K562 (cell line): ENCODE results near the gene GABRB1. TPM values are rescaled to one million over a fixed set of nuclear protein-coding genes. Genes with fewer than 3 reads are reported as not detected.

ENCODE experiments used
- ATAC-seq: fragments of 200-7000 bp; cut with Tn5 transposase; 3 replicates; pipeline ENCODE4 v1.9.1; 2020; ENCODE audit warnings: moderate library complexity
- BruUV-seq: library from RNA; stranded (reverse); fragments of 400-500 nt; replicated peaks from 2 replicates; lab custom pipeline; 2021; lab: Mats Ljungman, UMichigan
- CTCF ChIA-PET: fragments of 300-600 bp; formaldehyde crosslinking; extraction: SDS; loops from one replicate; lab custom pipeline; 2021; ENCODE audit warnings: low intra/inter-chr PET ratio; lab: Yijun Ruan, JAX
- POLR2A ChIA-PET: fragments of 300-600, 350-650 bp; sonication (Branson Sonifier 250); formaldehyde crosslinking; extraction: SDS; loops from one replicate; lab custom pipeline; 2021; ENCODE audit warnings: antibody characterized with exemption, inconsistent platforms; lab: Yijun Ruan, JAX
- DNase-seq, 4 experiments: peaks; one replicate each; pipeline versions ENCODE4 v3.0.0 to v3.0.0-alpha.2; 2011 to 2018; ENCODE audit warnings: low spot score in 3 of 4, mixed read lengths in 3 of 4; ENCODE audit errors: extremely low read depth in 1 of 4
- FAIRE-seq: peaks from 2 replicates; lab custom pipeline; 2011; peaks lifted over from hg19 to GRCh38; lab: Jason Lieb, UNC
- H2AFZ ChIP-seq: 2 replicates; pipeline ENCODE4 v1.6.0; 2011; ENCODE audit warnings: low read depth, low read length, control low read depth, inconsistent platforms
- H3K27ac ChIP-seq: fragments of 200-600 bp; 3 replicates; pipeline ENCODE4 v1.8.0; 2011; ENCODE audit warnings: low read depth, mild to moderate bottlenecking, control low read depth, inconsistent platforms, low read length, moderate library complexity, mixed read lengths; ENCODE audit errors: extremely low read depth
- H3K27me3 ChIP-seq, 2 experiments: fragments of 300-600 bp in 1 of 2; 2 replicates in 1 of 2; 3 replicates in 1 of 2; pipeline versions ENCODE4 v1.6.0 to v1.8.0; 2011; ENCODE audit warnings: inconsistent platforms in 2 of 2, low read length in 2 of 2, mild to moderate bottlenecking in 1 of 2, mixed read lengths in 1 of 2, moderate library complexity in 1 of 2; ENCODE audit not compliant: control insufficient read depth in 2 of 2, insufficient read depth in 2 of 2
- H3K36me3 ChIP-seq: fragments of 300-600 bp; 3 replicates; pipeline ENCODE4 v1.8.0; 2011; ENCODE audit warnings: mild to moderate bottlenecking, low read length, inconsistent platforms; ENCODE audit not compliant: control insufficient read depth, insufficient read depth
- H3K4me1 ChIP-seq, 2 experiments: fragments of 200-600 bp in 1 of 2; replicated peaks in 1 of 2; 2 replicates in 1 of 2; 3 replicates in 1 of 2; pipeline versions ENCODE4 v1.5.1 to v1.8.0; 2011; ENCODE audit warnings: inconsistent platforms in 2 of 2, low read length in 2 of 2, mild to moderate bottlenecking in 1 of 2, mixed read lengths in 1 of 2, moderate library complexity in 1 of 2; ENCODE audit not compliant: control insufficient read depth in 2 of 2, insufficient read depth in 2 of 2
- H3K4me2 ChIP-seq: 2 replicates; pipeline ENCODE4 v1.6.1; 2011; ENCODE audit warnings: low read length, control low read depth, inconsistent platforms, mixed read lengths; ENCODE audit not compliant: insufficient read depth
- H3K4me3 ChIP-seq: fragments of 200-600 bp; sonication (generic), shearing (Covaris generic); 2 replicates; pipeline ENCODE4 v1.5.1; 2016; ENCODE audit warnings: control low read depth, inconsistent platforms
- H3K79me2 ChIP-seq: fragments of 200-600 bp; 3 replicates; pipeline ENCODE4 v1.8.0; 2011; ENCODE audit warnings: low read length, inconsistent platforms; ENCODE audit not compliant: control insufficient read depth, insufficient read depth
- H3K9ac ChIP-seq, 2 experiments: 2 replicates each; pipeline versions ENCODE4 v1.6.0 to v1.6.1; 2011; ENCODE audit warnings: low read depth in 2 of 2, low read length in 2 of 2, control low read depth in 1 of 2, inconsistent platforms in 1 of 2, mild to moderate bottlenecking in 1 of 2, mixed read lengths in 1 of 2; ENCODE audit not compliant: insufficient read depth in 1 of 2
- H3K9me1 ChIP-seq: one replicate; pipeline ENCODE4 v1.6.0; 2011; ENCODE audit warnings: inconsistent platforms, mild to moderate bottlenecking, low read length, moderate library complexity; ENCODE audit not compliant: control insufficient read depth, insufficient read depth
- H3K9me3 ChIP-seq: replicated peaks from 2 replicates; pipeline ENCODE4 v1.5.1; 2011; ENCODE audit warnings: low read depth, low read length, inconsistent platforms; ENCODE audit not compliant: control insufficient read depth, insufficient read depth
- H4K20me1 ChIP-seq: replicated peaks from 2 replicates; pipeline ENCODE4 v1.6.1; 2011; ENCODE audit warnings: low read length, inconsistent platforms, mixed read lengths; ENCODE audit not compliant: control insufficient read depth, insufficient read depth
- HMG20B ChIP-seq: fragments of 250-450 bp; sonication (Bioruptor Pico); IDR thresholded peaks from 2 replicates; pipeline ENCODE4 v1.5.0; 2021; ENCODE audit warnings: mild to moderate bottlenecking
- HNRNPK ChIP-seq: fragments of 200-400 bp; formaldehyde crosslinking; IDR thresholded peaks from one replicate; pipeline ENCODE4 v1.6.1; 2018; ENCODE audit warnings: mild to moderate bottlenecking, low read depth, low read length; ENCODE audit not compliant: poor library complexity, severe bottlenecking
- HOXB6 ChIP-seq: fragments of 250-450 bp; sonication (Bioruptor Pico); IDR thresholded peaks from 2 replicates; pipeline ENCODE4 v1.5.1; 2022; ENCODE audit warnings: mild to moderate bottlenecking, borderline replicate concordance
- SETDB1 ChIP-seq: IDR thresholded peaks from one replicate; pipeline ENCODE4 v1.6.1; 2012; ENCODE audit warnings: low read length, control low read depth, inconsistent platforms
- XRCC4 ChIP-seq: IDR thresholded peaks from one replicate; pipeline ENCODE4 v1.6.1; 2011; ENCODE audit not compliant: insufficient read depth, insufficient read length; ENCODE audit errors: extremely low read depth
- YY1 ChIP-seq, 3 experiments: IDR thresholded peaks; 2 replicates each; pipeline ENCODE4 v1.6.1; 2011; ENCODE audit warnings: low read length in 2 of 3, mild to moderate bottlenecking in 2 of 3, moderate library complexity in 2 of 3, borderline replicate concordance in 1 of 3, control low read depth in 1 of 3, low read depth in 1 of 3; ENCODE audit not compliant: insufficient read depth in 3 of 3, insufficient replicate concordance in 2 of 3, control insufficient read depth in 1 of 3, insufficient read length in 1 of 3; ENCODE audit errors: extremely low read depth in 1 of 3
- ZBTB11 ChIP-seq, 3 experiments: fragments of 200-800 bp in 1 of 3; fragments of 250-450 bp in 1 of 3; fragments of 450-650 bp in 1 of 3; sonication (Bioruptor Pico) in 1 of 3; sonication (Bioruptor generic) in 1 of 3; formaldehyde crosslinking in 1 of 3; IDR thresholded peaks; 2 replicates each; pipeline versions ENCODE4 v1.6.1 to v1.8.0; 2016 to 2022; ENCODE audit warnings: mild to moderate bottlenecking in 2 of 3, missing genetic modification characterization in 2 of 3, missing compliant biosample characterization in 1 of 3, moderate library complexity in 1 of 3
- ZFP91 ChIP-seq: sonication (generic); formaldehyde crosslinking; IDR thresholded peaks from 2 replicates; pipeline ENCODE4 v1.8.0; 2022; ENCODE audit warnings: mild to moderate bottlenecking, missing genetic modification reagents
- WGBS: fragments of 100-300 bp; shearing (Covaris generic); methylation state at CpG from one replicate; pipeline ENCODE4 v1.1.6; 2016; ENCODE audit warnings: low coverage, mixed read lengths; ENCODE audit not compliant: insufficient coverage; ENCODE audit errors: missing lambda C conversion rate; 5-methylcytosine and 5-hydroxymethylcytosine counted together
- in situ Hi-C: fragments of 300-500 bp; cut with MboI; formaldehyde crosslinking; loops from 4 replicates; pipeline ENCODE4 v1.15.0; 2018; ENCODE audit warnings: inconsistent platforms, mixed read lengths
- intact Hi-C: fragments of 100-400 bp; cut with micrococcal nuclease; formaldehyde crosslinking; loops from 2 replicates; pipeline ENCODE4 v1.14.2; 2022
- polyA plus RNA-seq, 8 experiments: library from polyadenylated mRNA; depleted of rRNA in 4 of 8; stranded (reverse) in 5 of 8; unstranded in 3 of 8; fragments of >200 nt; fragmentation: Nextera tagmentation in 2 of 8; fragmentation: Illumina TruSeq in 1 of 8; extraction: Ambion mirVana in 2 of 8; extraction: Trizol in 1 of 8; gene quantifications; 2 replicates each; pipeline versions ENCODE4 v1.2.1 to v1.2.3, GENCODE V29; 2011 to 2014; ENCODE audit warnings: inconsistent platforms in 1 of 8, missing spikeins in 1 of 8
- total RNA-seq, 7 experiments: library from RNA; depleted of rRNA in 6 of 7; stranded (reverse); fragments of >200 nt in 6 of 7; fragmentation: Illumina TruSeq in 2 of 7; extraction: Trizol in 2 of 7; gene quantifications; 2 replicates each; pipeline versions ENCODE4 v1.2.1 to v1.2.3, GENCODE V29; 2011 to 2021; ENCODE audit warnings: low replicate concordance in 1 of 7

GABRB1 gene
- total and polyA plus RNA-seq, 9 of the 15 experiments (the other 6 are each of a cell fraction or from before 2014, with no cell fraction given) = not detected

- Histone ChIP-seq H3K9ac (no peak overlapping the region), H4K20me1 (no peaks in the 10 kb centered on the region), H3K4me2 (no peak overlapping the region), H3K4me3 (no peak overlapping the region), H3K79me2 (no peaks in the 10 kb centered on the region), H3K36me3 (no peaks in the 10 kb centered on the region), H3K27ac (no peak overlapping the region), H3K9me1 (no peaks in the 10 kb centered on the region), H2AFZ (no peak overlapping the region), H3K27me3 (no peaks in the 10 kb centered on the region), H3K4me1 (no peaks in the 10 kb centered on the region), H3K9me3 (no peaks in the 10 kb centered on the region)
- TF ChIP-seq ZBTB11 (CRISPR knock-in tag; IDR thresholded peaks at IDR 0.05) = no peak
- TF ChIP-seq HMG20B (CRISPR knock-in tag) = no peak
- no peak for TF ChIP-seq XRCC4
- TF ChIP-seq HNRNPK = no peak
- TF ChIP-seq HOXB6 (CRISPR knock-in tag) = no peak
- no peak for TF ChIP-seq SETDB1
- TF ChIP-seq ZFP91 = no peak
- no peak for TF ChIP-seq YY1 (IDR thresholded peaks at IDR 0.05; ENCODE audit: borderline replicate concordance in 1 of 3, control insufficient read depth in 1 of 3, extremely low read depth in 1 of 3, insufficient read depth in 3 of 3, insufficient read length in 1 of 3, insufficient replicate concordance in 2 of 3, low read depth in 1 of 3, low read length in 2 of 3)
- intact Hi-C loops (no loop called here), in situ Hi-C loops (no loop called here)
- BruUV-seq = no TSS peak
- ATAC-seq (no peak), DNase-seq (no peak), FAIRE-seq (no peak)
- WGBS = 0% methylated on average over 3 of the region's 3 CpGs
- CTCF ChIA-PET = no interaction called here
- POLR2A ChIA-PET = no interaction called here
Measured at GRCh38 chr4:47049347-47049746, 18.0 kb downstream of the GABRB1 start.
